GM18502 (cell line): ENCODE results near the gene CAMKMT.

Experiments used
- ATAC-seq: cut with Tn5 transposase; IDR thresholded peaks from one replicate; pipeline ENCODE4 v1.9.1; 2021; ENCODE audit warnings: mild to moderate bottlenecking; ENCODE audit not compliant: unreplicated experiment, poor library complexity

CAMKMT gene

GRCh38 chr2:44628297-44628696 is 266.6 kb downstream of the CAMKMT start:
- no peak for ATAC-seq

- no peak for ATAC-seq
Measured at GRCh38 chr2:44632931-44633689, 271.4 kb downstream of the CAMKMT start.

- no peak for ATAC-seq
Measured at GRCh38 chr2:44635725-44636124, 274.0 kb downstream of the CAMKMT start.

- ATAC-seq: no peak
Measured at GRCh38 chr2:44638649-44639048, 276.9 kb downstream of the CAMKMT start.

GRCh38 chr2:44639399-44639798 is 277.7 kb downstream of the CAMKMT start:
- no peak for ATAC-seq

- no peak for ATAC-seq
Measured at GRCh38 chr2:44642123-44642857, 280.5 kb downstream of the CAMKMT start.

- no peak for ATAC-seq
Measured at GRCh38 chr2:44645937-44646336, 284.2 kb downstream of the CAMKMT start.

- no peak for ATAC-seq
Measured at GRCh38 chr2:44649381-44649780, 287.6 kb downstream of the CAMKMT start.

- ATAC-seq: no peak
Measured at GRCh38 chr2:44650796-44651195, 289.0 kb downstream of the CAMKMT start.

- peak; percentile 52 for ATAC-seq
Measured at GRCh38 chr2:44651974-44652373, 290.2 kb downstream of the CAMKMT start.

- no peak for ATAC-seq
Measured at GRCh38 chr2:44652701-44653100, 291.0 kb downstream of the CAMKMT start.

GRCh38 chr2:44655401-44655864 is 293.7 kb downstream of the CAMKMT start:
- ATAC-seq: no peak

GRCh38 chr2:44656460-44656859 is 294.7 kb downstream of the CAMKMT start:
- no peak for ATAC-seq

- no peak for ATAC-seq
Measured at GRCh38 chr2:44663471-44664073, 301.8 kb downstream of the CAMKMT start.

- ATAC-seq: no peak
Measured at GRCh38 chr2:44668336-44668735, 306.6 kb downstream of the CAMKMT start.

GRCh38 chr2:44671276-44671675 is 309.5 kb downstream of the CAMKMT start:
- ATAC-seq: no peak

GRCh38 chr2:44671916-44672315 is 310.2 kb downstream of the CAMKMT start:
- no peak for ATAC-seq

GRCh38 chr2:44672431-44672830 is 310.7 kb downstream of the CAMKMT start:
- ATAC-seq: no peak

- ATAC-seq: no peak
Measured at GRCh38 chr2:44674473-44675284, 312.9 kb downstream of the CAMKMT start.

GRCh38 chr2:44676379-44676778 is 314.6 kb downstream of the CAMKMT start:
- ATAC-seq: no peak
